Adipose tissue (tissue), 3 donors: ENCODE measurements around the gene TMCO1. TPM values are rescaled to one million over a fixed set of nuclear protein-coding genes. Genes with fewer than 3 reads are reported as not detected.
"Not testable (repeated sequence)": the region's sequence is repeated elsewhere in the genome, so short reads cannot be mapped to it uniquely, and the experiment has no call there.

Experiments used
- H3K27ac ChIP-seq: one replicate; pipeline ENCODE4 v1.5.1; 2013; ENCODE audit warnings: low read depth, low read length
- WGBS, 3 donors: extraction: QIAGEN DNeasy Blood & Tissue Kit; methylation state at CpG; one replicate each; pipeline ENCODE4 v1.1.7; 2013; 5-methylcytosine and 5-hydroxymethylcytosine counted together
- polyA plus RNA-seq, 3 donors: library from polyadenylated mRNA; stranded (reverse); fragments of 200-250 nt; gene quantifications; one replicate each; pipeline ENCODE4 v1.2.3, GENCODE V29; 2013
- donor health status: healthy with polysubstance abuse.
- donor health status: Bipolar disorder and iron deficiency.
- donor health status: healthy.

The TMCO1 gene
- polyA plus RNA-seq, 3 donors = 41.8 to 58.3 (median 44.6) TPM

- WGBS, 3 donors = 0 to 1% (median 1%) methylated on average over 63 to 65 of the region's 65 CpGs
Measured at GRCh38 chr1:165697881-165698760, 70.5 kb downstream of the TMCO1 start, which contains the start of gene ALDH9A1. ALDH9A1 (minus strand) TSS chr1:165698562; CDS start chr1:165698558, 4 bp downstream.

DNA sequence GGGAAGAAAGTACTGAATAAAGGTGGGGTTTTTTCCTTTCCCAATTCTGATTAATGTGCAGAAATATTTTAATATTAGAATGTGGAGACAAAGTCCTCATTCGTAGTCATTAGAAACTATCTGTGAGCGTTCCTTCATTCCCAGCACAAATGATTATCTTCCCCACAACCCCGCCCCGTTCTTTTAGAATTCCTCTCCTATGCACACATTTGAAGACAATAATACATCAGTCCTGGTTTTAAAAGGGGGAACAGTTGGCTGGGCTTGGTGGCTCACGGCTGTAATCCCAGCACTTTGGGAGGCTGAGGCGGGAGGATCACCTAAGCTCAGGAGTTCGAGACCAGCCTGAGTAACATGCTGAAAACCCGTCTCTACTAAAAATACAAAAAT, 71.2 kb downstream of the TMCO1 start:
- peak overlapping the region; percentile 75 for H3K27ac ChIP-seq
- WGBS, 3 donors = 33 to 50% (median 42%) methylated on average over 8 of the region's 8 CpGs

More at GRCh38 chr1:165697881-165698760, 70.5 kb downstream of the TMCO1 start, which contains the start of gene ALDH9A1:
- peak within 1 kb of the TSS; percentile 75 for H3K27ac ChIP-seq

DNA sequence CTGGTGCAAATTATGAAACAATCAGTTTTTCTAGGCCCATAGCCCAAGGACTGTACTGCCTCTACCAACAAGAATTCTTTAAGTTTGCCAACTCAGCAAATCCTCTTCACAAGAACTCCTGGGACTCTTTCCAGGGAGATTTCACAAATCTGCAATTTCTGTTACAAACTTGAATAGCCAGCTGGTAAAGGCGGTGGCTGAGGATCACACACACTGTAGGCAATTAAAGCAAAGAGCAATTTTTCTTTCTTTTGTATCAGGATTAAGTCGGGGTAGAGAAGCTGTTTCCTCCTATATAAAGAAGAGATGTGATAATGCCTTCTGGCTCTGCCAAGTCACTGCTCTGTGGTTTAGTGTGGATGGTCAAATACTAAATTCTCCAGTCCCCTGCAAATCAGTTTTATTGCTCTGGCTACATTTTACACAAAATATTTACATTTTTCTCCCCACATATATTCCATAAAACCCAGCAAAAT, 72.0 kb downstream of the TMCO1 start:
- 5 to 8% (median 7%) methylated on average over 2 of the region's 2 CpGs for WGBS, 3 donors
- no peak overlapping the region for H3K27ac ChIP-seq

- 47 to 77% (median 53%) methylated on average over 7 of the region's 7 CpGs for WGBS, 3 donors
- no peak overlapping the region for H3K27ac ChIP-seq
Measured at GRCh38 chr1:165695031-165695430, 73.6 kb downstream of the TMCO1 start.

DNA sequence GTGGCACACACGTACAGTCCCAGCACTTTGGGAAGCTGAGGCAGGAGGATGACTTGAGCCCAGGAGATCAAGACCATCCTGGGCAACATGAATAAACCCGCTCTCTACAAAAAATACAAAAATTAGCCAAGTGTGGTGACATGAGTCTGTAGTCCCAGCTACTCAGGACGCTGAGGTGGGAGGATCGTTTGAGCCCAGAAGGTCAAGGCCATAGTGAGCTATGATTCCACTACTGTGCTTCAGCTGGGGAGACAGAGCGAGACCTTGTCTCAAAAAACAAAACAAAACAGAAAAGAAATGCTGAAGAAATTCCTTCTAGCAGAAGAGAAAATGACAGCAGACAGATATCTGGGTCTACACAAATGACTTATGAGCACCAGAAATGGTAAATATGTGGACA, 80.6 kb downstream of the TMCO1 start:
- 83 to 97% (median 94%) methylated on average over 5 of the region's 5 CpGs for WGBS, 3 donors
- no peak overlapping the region for H3K27ac ChIP-seq

DNA sequence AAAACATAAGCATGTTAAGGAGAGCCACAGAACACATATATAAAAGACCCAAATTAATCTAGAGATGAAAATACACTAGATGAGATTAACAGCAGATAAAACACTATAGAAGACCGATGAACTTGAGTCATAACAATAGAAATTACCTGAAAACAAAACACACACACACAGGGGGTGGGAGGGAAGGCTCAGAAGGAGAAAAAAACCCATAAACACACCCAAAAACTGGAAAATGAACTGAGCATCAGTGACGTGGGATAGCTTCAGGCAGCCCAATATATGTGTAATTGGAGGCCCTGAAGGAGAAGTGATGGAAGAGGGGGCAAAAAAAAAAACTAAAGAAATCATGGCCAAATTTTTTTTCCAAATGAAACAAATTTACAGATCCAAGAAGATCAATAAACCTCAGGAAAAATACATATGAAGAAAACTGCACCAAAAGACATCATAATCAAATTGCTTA, 81.7 kb downstream of the TMCO1 start:
- 87 to 93% (median 92%) methylated on average over 2 of the region's 2 CpGs for WGBS, 3 donors
- H3K27ac ChIP-seq = no peak overlapping the region

DNA sequence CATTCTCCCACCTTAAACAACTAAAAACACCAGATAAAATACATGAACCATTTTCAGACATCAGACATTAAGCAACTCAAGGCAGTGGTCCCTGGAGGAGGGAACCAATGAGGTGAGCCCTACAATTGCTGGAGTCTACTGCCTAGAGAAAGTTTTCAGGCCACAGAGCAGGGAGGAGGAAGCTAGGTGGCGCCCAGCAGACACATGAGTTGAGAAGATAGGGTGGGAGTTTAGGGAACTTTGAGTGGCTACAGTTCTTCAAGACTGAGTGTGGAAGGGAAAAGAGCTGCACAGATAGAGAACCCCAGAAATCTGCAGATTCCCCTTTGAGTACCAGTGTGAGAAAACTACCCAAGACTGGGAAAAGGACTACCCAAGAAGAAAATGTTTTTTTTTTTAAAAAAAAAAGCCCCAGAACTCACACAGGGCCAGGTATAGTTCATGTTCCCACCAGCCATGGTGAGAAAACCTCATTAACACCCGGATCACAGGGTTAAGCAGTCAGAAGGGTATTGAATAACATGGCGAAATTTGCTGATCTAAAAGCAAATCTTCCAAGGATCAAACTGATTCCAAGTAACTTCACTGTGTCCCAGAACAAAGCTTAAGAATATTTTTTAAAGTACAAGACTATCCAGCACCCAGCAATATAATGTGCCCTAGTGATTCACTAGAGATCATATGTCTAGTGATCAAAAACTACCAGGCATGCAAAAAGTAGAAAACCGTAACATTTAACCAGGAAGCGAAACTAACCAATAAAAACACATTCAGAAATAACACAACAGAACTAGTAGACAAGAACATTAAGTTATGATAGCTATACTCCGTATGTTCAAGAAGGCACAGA, 82.3 kb downstream of the TMCO1 start:
- no peak overlapping the region for H3K27ac ChIP-seq
- WGBS, 3 donors = 78 to 87% (median 83%) methylated on average over 6 of the region's 6 CpGs

DNA sequence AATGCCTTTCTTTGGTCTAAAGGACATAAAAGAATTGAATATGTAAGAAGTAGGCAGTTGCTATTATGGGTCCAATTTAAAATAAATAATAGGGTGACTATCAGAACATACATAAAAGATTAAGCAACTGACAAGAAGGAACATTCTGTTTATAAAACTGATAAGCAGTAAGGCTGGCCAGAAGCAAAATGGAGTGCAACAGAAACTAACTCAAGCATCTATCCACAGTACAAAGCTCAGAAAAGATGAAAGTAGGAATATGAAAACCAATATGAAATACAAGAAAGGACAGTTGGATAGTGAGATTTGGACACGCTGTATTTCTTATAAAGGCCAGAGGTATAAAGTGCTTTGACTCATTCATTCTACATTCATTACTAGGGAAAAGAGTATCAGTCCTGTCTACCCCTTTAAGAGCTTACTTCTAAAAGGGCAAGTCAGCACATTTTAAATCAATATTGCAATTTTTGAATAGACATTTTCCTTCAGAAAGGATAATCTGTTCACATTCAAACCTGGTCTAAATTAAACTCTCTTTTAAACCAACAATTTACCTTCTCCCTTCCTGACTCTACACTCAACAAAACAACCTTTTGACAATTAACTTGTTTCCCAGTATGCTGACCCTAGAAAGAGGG, 84.7 kb downstream of the TMCO1 start:
- WGBS, 3 donors = 0 to 57% (median 0%) methylated on average over 1 of the region's 1 CpG
- no peak overlapping the region for H3K27ac ChIP-seq

DNA sequence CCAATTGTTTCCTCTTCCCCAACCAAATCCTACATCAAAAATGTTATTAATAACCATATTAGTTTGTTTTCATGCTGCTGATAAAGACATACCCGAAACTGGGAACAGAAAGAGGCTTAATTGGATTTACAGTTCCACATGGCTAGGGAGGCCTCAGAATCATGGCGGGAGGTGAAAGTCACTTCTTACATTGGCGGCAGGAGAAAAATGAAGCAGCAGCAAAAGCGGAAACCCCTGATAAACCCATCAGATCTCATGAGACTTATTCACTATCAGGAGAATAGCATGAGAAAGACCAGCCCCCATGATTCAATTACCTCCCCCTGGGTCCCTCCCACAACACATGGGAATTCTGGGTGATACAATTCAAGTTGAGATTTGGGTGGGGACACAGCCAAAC, 87.9 kb downstream of the TMCO1 start:
- 96 to 97% (median 97%) methylated on average over 4 of the region's 4 CpGs for WGBS, 3 donors

DNA sequence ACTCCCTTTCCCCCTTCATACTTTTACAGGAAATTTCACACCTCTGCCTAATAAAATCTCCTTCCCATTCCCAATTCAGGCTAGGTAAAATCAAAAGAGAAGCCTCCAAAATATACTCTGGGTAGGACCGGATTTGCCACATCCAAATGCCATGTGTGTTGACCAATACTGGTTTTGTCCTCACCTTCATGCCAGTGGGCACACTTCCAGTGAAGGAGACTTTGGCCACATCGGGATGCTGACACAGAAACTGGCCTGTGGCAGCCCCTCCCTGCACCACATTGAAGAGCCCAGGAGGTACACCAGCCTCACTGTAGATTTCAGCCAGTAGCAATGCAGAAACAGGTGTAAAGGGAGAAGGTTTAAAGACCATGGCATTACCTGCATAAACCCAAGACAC, 88.4 kb downstream of the TMCO1 start:
- H3K27ac ChIP-seq = no peak overlapping the region
- WGBS, 3 donors = 79 to 84% (median 81%) methylated on average over 2 of the region's 2 CpGs

More for the DNA sequence above, 87.9 kb downstream of the TMCO1 start:
- not testable (repeated sequence) for H3K27ac ChIP-seq

GRCh38 chr1:165679282-165680036, 89.2 kb downstream of the TMCO1 start:
- 45 to 98% (median 50%) methylated on average over 1 of the region's 1 CpG for WGBS, 3 donors
- no peak overlapping the region for H3K27ac ChIP-seq

DNA sequence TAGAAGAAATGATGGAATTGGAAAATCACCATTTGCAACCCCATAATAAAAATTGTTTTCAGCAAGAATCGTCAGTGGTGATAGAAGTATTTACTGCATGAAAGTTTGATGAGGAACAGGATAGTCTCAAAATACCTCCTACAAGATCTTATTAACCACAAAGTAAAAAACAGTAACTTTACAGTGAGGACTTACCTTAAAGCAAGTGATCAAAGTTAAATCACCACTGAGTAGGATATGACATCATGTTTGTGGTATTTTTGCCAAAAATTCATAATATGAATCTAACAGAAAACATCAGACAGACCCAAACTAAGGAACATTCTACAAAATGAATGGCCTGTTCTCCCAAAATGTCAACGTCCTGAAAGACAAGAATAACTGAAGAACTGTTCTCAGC, 90.2 kb downstream of the TMCO1 start:
- 0 to 43% (median 21%) methylated on average over 2 of the region's 2 CpGs for WGBS, 3 donors

More for the DNA sequence above, 90.2 kb downstream of the TMCO1 start:
- no peak overlapping the region for H3K27ac ChIP-seq

Other genes starting within 250 kb of the TMCO1 start
- not detected for gene LRRC52, start 224.9 kb downstream of the TMCO1 start, polyA plus RNA-seq
- 100 to 1,000 TPM; 145 to 565 (median 280) TPM for gene MGST3, start 137.6 kb downstream of the TMCO1 start, polyA plus RNA-seq
- gene ALDH9A1, start 70.3 kb downstream of the TMCO1 start, polyA plus RNA-seq = 100 to 1,000 TPM in 1 of 3 donors, 10 to 100 TPM in 2; 33.3 to 122 (median 63.1) TPM
- gene UCK2, start 58.7 kb upstream of the TMCO1 start, polyA plus RNA-seq = 10 to 100 TPM in 2 of 3 donors, 1 to 10 TPM in 1; 6.7 to 22.6 (median 15.8) TPM